Measurements from ENCODE around the gene GLIPR1L2.

The GLIPR1L2 gene

GRCh38 chr12:75479963-75480461 lies 89.1 kb downstream of the GLIPR1L2 start:
- no peak for DNase-seq

- DNase-seq, result no peak
Measured at GRCh38 chr12:75480469-75480949, 89.6 kb downstream of the GLIPR1L2 start, which contains the start of gene GLIPR1. Gene GLIPR1, plus strand, starts transcription at chr12:75480755. Its CDS starts 126 bp downstream, at chr12:75480881.

- no peak for DNase-seq
Measured at GRCh38 chr12:75481013-75481705, 90.3 kb downstream of the GLIPR1L2 start.

- DNase-seq, result no peak
Measured at GRCh38 chr12:75481774-75482173, 90.9 kb downstream of the GLIPR1L2 start.
